ENCODE data around the gene ZFPM1.

ZFPM1 gene

GRCh38 chr16:88548131-88548874 is 95.2 kb downstream of the ZFPM1 start:
- no peak for DNase-seq

DNA sequence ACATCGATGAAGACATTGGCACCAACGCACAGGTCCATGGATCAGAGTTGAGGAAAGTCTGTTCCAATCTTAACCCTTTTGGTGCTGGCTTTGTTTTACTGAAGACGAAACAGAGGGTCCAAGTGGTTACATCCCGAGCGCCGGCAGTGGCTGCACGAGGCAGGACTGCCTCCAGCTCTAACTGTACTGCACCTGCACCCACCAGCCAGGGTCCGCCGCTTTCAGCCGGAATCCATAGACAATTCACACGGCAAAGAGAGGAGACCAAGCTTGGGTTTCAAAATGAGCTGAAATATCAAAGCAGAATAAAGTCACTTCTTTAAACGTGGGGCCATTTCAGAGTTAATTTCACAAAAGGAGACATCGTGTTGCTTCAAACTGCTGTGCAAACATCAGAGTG is 95.9 kb downstream of the ZFPM1 start:
- no peak for DNase-seq

DNA sequence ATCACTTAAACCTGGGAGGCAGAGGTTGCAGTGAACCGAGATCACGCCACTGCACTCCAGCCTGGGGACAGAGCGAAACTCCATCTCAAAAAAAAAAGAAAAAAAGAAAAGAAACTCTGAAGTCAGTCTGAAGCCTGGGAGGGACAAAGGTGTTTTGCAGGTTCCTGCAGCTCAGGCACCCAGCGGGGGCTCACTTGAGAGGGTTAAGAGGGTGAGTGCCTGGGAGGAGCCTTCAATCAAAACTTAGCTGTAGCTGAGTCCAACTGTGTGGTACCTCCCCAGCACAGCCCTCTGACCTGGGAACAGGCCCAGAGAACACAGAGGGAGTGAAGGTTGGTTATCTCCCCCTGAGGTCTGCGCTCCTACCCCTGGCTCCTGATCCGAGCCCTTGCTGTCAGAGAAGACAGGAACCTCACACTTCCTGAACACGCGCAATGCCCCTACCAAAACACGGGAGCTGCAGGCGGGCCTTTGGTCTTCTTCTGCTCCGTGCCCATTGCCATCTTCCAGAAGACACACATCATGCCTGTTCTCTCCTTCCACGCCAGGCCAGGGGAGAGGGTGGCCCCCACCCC is 96.7 kb downstream of the ZFPM1 start:
- DNase-seq, result no peak

- no peak for DNase-seq
Measured at GRCh38 chr16:88550246-88550661, 97.2 kb downstream of the ZFPM1 start.

GRCh38 chr16:88552166-88552565 is 99.1 kb downstream of the ZFPM1 start:
- DNase-seq, result no peak

DNA sequence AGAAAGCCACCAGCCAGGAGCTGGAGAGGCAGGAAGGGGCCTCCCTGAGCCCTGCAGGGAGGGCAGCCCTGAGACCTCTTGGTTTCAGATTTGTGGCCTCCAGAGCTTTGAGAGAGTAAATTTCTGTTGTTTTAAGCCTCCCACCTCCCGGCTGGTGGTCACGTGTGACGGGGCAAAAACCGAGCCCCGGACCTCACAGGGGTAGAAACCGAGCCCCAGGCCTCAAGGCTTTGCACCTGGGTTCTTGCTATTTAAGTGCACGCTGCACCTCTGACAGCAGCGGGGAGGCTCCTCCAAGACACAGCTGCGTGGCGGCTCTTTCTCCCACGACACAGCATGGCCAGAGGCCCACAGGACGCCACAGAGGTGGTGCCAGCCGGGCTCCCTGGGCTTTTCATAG is 99.7 kb downstream of the ZFPM1 start:
- no peak for DNase-seq

- DNase-seq, result no peak
Measured at GRCh38 chr16:88553739-88554138, 100.7 kb downstream of the ZFPM1 start.

GRCh38 chr16:88554711-88555264 is 101.7 kb downstream of the ZFPM1 start:
- DNase-seq, result no peak

GRCh38 chr16:88556294-88556988 is 103.4 kb downstream of the ZFPM1 start:
- DNase-seq, result no peak

DNA sequence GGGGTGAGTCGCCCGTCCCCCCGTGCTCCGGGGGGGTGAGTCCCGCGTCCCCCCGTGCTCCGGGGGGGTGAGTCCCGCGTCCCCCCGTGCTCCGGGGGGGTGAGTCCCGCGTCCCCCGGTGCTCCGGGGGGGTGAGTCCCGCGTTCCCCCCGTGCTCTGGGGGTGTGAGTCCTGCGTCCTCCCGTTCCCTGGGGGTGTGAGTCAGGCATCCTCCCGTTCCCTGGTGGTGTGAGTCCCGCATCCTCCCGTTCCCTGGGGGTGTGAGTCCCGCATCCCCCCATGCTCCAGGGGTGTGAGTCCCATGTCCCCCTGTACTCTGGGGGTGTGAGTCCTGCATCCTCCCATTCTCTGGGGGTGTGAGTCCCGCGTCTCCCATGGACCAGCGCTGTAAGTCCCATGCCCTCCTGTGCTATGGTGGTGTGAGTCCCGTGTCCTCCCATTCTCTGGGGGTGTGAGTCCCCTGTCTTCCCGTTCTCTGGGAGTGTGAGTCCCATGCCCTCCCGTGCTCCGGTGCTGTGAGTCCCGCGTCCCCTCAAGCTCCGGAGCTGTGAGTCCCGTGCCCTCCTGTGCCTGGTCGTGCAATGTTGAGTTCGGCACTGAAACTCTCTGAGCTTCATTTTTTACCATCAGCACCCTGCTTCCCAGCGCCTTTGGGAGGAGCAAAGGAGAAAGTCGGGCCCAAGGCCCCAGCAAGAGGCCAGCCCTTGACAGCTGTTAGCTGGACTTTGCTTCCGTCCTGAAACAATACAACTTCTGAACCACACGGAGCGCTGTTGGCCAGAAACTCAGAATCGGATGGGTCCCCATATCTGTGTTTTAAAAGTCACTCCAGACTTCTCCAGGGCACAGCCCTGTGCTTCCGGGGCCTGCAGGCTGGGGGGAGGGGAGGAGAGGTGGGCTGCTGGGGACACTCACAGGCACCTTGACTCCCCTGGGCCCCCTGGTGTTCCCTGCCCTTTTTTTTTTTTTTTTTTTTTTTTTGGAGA is 105.7 kb downstream of the ZFPM1 start:
- DNase-seq, result no peak

DNA sequence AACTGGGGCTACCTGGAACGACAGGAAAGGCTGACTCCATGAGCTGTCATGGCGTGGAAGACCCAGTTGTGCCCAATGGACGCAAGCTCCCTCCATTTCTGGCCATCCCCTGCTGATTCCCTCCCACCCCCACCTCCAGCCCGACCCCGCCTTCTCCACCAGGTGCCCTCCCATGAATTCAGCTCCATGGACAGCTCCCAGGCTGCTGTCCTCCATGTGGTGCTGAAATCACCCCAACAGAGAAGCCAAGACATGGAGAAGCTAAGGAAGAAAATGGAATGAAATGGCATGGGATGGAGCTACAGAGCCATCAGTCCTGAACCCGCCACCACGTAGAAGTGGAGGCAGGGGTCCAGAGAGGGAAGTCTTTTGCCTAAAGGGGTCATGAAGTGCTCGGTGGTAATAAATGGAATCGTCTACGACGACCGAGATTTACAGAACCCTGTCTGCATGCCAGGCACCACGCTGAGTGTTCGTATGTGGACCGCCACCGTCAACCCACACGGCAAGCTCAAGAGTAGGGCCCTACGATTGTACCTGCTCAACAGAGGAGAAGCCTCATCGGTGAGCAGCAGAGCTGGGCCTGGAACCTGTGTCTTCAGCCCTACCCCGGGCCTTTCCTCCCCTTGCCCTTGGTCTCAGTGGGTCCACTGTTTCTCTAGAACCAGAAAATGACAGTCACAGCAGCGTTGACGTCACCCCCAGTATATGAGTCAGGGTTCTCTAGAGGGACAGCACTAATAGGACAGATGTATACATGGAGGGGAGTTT is 107.8 kb downstream of the ZFPM1 start:
- DNase-seq, result no peak

DNA sequence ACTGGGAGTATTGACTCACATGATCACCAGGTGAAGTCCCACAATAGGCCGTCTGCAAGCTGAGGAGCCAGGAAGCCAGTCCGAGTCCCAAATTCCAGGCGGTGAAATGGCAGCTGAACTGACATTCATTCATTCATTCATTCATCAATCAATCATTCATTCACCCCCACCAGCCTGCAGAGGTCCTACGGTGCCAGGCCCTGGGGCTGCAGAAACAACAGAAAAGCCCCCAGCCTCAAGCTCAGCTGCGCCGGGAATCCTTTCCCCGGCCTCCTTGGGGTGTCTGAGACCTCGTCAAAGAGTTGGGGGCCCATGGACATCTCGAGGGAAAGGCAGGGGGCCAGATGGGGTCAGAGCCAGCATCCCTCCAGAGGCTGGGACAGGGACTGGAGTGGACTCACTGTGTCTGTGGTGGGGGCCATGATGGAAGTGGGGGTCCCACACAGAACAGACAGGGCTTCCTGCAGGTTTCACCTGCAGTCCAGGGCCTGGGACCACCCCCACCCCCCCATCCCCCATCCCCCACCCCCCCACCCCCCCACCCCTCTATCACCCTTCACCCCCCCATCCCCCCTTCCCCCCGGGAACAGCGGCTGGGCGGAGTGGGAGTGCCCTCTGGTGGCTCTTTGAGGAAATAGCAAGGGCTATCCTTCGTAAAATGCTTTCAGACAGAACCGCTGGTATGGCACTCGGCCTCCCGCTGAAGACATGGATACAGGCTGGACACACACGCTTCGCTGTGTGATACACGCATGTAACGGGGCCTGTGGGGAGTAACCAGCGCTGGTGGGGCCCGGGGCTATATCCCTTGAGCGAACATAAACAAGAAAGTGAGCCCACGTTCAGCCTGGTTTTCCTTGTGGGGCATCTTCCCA is 108.6 kb downstream of the ZFPM1 start:
- no peak for DNase-seq

DNA sequence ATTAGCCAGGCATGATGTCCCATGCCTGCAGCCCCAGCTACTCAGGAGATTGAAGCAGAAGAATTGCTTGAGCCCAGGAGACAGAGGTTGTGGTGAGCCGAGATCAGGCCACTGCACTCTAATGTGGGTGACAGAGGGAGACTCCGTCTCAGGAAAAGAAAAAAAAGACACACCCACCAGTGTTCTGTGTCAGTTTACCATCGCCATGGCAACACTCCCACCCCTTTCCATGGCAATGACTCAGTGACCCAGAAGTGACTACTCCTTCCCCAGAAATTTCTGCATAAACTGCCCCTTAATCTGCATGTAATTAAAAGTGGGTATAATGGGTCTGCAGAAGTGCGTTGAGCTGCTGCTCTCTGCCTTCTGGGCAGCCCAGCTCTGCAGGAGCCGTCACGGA is 113.1 kb downstream of the ZFPM1 start:
- DNase-seq, result no peak

GRCh38 chr16:88568710-88569613 is 115.9 kb downstream of the ZFPM1 start:
- no peak for DNase-seq

- DNase-seq, result no peak
Measured at GRCh38 chr16:88569614-88569984, 116.5 kb downstream of the ZFPM1 start.

- DNase-seq, result peak; percentile 4
Measured at GRCh38 chr16:88569985-88570690, 117.1 kb downstream of the ZFPM1 start, which contains the start of gene ZC3H18. TSS of gene ZC3H18 (plus strand) at chr16:88570403. CDS start at chr16:88577124, 6,721 bp downstream.

DNA sequence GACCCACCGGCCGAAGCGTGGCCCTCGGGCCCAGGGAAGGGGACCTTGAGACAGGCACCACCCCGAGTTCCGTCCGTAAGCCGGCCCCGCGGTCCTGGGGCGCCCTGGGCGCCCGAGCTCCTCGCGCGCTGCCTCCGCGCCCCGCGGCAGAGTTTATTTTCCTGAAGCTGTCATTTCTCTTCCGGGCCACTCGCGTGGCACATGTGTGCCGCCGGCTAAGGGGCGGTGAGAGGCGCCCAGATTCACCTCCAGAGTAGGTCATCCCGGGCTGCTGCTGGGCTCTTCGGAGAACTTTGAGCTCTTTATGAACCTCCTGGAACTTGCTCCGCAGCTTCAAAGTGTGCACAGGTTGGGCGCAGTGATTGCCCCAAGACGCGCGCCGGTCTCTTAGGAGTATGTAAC is 117.6 kb downstream of the ZFPM1 start:
- DNase-seq, result no peak

DNA sequence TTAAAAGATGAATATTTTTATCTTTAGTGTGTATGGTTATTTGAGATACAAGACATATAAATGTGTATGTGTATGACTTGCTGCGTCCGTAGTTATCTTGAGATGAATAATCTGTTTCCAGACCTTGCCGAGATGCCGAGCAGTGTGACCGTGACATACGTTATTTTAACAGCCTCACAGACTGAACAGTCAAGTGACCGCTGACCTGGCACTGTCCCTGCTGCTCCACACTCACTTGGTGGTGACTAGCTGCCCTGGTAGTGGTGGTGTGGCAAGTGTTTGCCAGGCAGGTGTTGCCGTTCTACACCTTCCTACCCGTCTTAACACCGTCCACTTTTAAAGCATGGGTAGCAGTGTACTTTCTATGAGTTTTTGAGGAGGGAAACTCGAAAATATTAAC is 122.2 kb downstream of the ZFPM1 start:
- no peak for DNase-seq

- no peak for DNase-seq
Measured at GRCh38 chr16:88576307-88576706, 123.2 kb downstream of the ZFPM1 start.
